Left lobe of liver (tissue), 2 donors: Measurements from ENCODE around the gene DYNC2I2. TPM values are rescaled to one million over a fixed set of nuclear protein-coding genes. Genes with fewer than 3 reads are reported as not detected.
"Not testable (repeated sequence)": the region's sequence is repeated elsewhere in the genome, so short reads cannot be mapped to it uniquely, and the experiment has no call there.

Experiments used
- ATAC-seq: fragments of 200-7000 bp; cut with Tn5 transposase; one replicate; pipeline ENCODE4 v1.9.1; 2020; ENCODE audit warnings: mild to moderate bottlenecking, moderate library complexity
- DNase-seq: peaks from one replicate; pipeline ENCODE4 v3.0.0-alpha.2; 2020; ENCODE audit warnings: low spot score
- total RNA-seq: library from RNA; stranded (reverse); gene quantifications from one replicate; pipeline ENCODE4 v1.2.1, GENCODE V29; 2021
- donor health status: DM: no; HTN: no; CAD: no; lungs with moderate emphysema.
- donor health status: DM: no; HTN: yes; CAD: no.

The DYNC2I2 gene
- total RNA-seq, 1 donor from 2014 or later = 24.1 TPM

DNA sequence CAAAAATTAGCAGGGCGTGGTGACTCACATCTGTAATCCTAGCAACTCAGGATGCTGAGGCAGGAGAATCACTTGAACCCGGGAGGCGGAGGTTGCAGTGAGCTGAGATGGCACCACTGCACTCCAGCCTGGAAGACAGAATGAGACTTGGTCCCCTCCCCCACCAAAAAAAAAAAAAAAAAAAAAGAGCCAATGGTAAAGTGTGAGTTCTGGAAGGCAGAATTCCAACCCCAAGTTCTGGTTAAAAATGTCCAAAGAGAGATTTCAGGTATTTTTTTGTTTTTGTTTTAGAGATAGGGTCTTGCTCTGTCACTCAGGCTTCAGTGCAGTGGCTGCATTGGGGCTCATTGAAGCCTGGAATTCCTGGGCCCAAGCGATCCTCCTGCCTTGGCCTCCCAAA lies 30.8 kb upstream of the DYNC2I2 start:
- ATAC-seq = no peak
- DNase-seq = no peak

DNA sequence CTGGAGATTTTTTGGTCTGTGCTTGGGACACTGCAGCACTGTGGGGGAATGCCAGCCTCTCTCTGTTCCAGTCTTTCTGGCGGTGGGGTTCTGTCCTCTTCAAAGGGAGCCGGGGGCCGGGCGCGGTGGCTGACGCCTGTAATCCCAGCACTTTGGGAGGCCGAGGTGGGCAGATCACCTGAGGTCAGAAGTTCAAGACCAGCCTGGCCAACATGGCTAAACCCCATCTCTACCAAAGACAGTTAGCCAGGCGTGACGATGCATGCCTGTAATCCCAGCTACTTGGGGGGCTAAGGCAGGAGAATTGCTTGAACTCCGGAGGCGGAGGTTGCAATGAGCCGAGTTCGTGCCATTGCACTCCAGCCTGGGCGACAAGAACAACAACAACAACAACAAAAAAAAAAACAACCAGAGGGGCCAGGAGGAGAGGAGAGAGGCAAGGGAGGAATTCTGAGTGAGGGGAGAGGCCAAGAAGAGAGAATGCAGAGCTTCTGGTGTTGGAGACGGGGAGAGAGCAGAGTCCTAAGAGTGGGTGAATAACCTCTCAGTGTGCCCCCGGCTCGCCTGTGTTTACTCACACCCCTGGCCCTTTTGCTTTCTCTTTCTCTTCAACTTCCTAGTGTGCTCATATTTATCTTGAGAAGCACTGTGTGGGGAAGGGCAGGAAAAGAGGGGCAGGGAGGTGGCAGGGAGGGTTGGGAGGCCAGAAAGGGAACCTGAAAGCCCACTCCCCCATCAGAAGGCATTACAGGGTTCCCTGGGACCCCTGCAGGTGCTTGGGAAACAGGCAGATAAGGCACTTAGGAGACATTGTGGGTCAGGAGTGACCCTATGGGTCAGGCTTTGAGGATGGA lies 29.2 kb upstream of the DYNC2I2 start:
- ATAC-seq (no peak), DNase-seq (no peak)

GRCh38 chr9:128684325-128685199 lies 27.9 kb upstream of the DYNC2I2 start:
- DNase-seq (peak; percentile 87), ATAC-seq (peak; percentile 66)

DNA sequence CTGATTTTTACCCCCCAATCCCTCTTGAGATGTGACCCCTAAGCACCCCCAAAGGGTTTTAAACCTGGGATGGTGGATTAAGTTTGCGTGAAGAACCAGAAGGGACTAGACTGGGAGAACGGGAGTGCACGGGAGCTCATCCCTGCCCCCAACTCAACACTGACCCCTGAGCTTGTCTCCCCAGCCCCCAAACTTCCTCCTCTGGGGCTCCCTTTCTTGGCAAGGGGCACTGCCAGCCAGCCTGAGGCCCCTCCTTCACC lies 27.3 kb upstream of the DYNC2I2 start:
- DNase-seq = no peak
- ATAC-seq = peak; percentile 9

- ATAC-seq = peak; percentile 56
- peak; percentile 65 for DNase-seq
These were observed 26.9 kb upstream of the DYNC2I2 start for GRCh38 chr9:128683340-128684064.

GRCh38 chr9:128677794-128678193 lies 21.1 kb upstream of the DYNC2I2 start:
- ATAC-seq (peak; percentile 87), DNase-seq (no peak)

DNA sequence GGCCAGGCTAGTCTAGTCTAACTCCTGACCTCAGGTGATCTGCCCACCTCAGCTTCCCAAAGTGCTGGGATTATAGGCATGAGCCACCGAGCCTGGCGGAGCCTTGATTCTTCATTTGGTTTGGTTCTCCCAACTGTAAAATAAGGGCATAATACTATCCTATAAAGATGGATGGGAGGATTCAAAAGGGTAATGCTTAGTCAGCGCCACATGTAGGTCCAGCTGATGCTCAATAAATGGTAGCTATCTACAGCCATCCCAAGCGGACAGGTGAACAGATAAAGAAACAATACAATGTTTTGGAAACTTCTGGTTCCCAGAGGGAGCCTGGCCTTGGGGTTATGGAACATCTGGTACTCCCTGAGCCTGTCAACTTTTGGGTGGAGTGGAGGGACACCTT lies 18.7 kb upstream of the DYNC2I2 start:
- no peak for DNase-seq

GRCh38 chr9:128669786-128670185 lies 13.1 kb upstream of the DYNC2I2 start:
- no peak for ATAC-seq
- no peak for DNase-seq

More for the DNA sequence above, 18.7 kb upstream of the DYNC2I2 start:
- no peak for ATAC-seq

GRCh38 chr9:128666481-128666941 lies 9.9 kb upstream of the DYNC2I2 start:
- DNase-seq, ATAC-seq: not testable (repeated sequence)

GRCh38 chr9:128657796-128658195 lies 1.1 kb upstream of the DYNC2I2 start:
- ATAC-seq (no peak), DNase-seq (no peak)

DNA sequence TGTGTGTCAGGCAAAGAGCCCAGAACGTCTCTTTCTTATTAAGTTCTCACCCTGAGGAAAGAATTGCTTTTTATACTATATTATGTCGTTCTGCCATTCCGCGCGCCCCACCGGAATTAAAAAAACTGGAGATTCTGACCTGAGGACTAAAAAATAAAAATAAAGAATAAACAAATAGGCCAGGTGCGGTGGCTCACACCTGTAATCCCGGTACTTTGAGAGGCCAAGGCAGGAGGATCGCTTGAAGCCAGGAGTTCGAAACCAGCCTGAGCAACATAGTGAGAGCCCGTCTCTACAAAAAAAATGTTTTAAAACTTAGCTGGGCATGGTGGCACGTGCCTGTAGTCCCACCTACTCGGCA lies 677 bp upstream of the DYNC2I2 start:
- DNase-seq (no peak), ATAC-seq (no peak)

DNA sequence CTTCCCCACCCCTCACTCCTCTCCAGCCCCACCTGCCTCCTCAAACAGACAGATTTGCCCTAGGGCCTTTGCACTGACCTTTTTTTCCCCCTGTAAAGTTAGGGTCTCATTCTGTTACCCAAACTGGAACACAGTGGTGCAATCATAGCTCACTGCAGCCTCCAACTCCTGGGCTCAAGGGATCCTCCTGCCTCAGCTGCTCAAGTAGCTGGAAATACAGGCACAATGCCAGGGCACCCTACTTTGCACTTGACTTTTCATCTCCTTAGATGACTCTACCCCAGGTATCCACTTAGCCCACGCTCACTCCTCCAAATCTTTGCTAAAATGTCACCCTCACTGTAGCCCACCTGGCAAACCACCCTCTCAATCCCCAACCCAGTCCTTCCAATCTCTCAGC lies 2.2 kb downstream of the DYNC2I2 start:
- no peak for ATAC-seq
- no peak for DNase-seq

GRCh38 chr9:128653908-128654307 lies 2.7 kb downstream of the DYNC2I2 start:
- no peak for DNase-seq

DNA sequence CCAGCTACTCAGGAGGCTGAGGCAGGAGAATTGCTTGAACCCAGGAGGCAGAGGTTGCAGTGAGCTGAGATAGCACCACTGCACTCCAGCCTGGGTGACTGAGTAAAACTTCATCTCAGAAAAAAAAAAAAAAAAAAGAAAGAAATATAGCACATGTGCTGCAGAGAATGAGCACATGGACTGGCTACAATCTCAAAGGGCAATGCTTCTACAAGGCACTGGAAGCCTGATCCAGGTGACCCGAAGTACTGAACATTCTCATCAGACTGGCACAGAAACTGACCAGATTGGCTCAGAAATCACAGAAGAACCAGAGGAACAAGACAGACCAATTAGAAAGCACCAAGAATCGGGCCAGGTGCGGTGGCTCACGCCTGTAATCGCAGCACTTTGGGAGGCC lies 4.8 kb downstream of the DYNC2I2 start:
- no peak for ATAC-seq
- DNase-seq = no peak

More at GRCh38 chr9:128653908-128654307, 2.7 kb downstream of the DYNC2I2 start:
- no peak for ATAC-seq

GRCh38 chr9:128648206-128648605 lies 8.4 kb downstream of the DYNC2I2 start:
- ATAC-seq (peak; percentile 95), DNase-seq (peak; percentile 64)

GRCh38 chr9:128643519-128644300 lies 12.9 kb downstream of the DYNC2I2 start:
- ATAC-seq = no peak
- no peak for DNase-seq

- ATAC-seq = no peak
These were observed 13.9 kb downstream of the DYNC2I2 start for GRCh38 chr9:128642675-128643245.

GRCh38 chr9:128640603-128641002 lies 16.0 kb downstream of the DYNC2I2 start:
- DNase-seq = no peak
- ATAC-seq = no peak

More at GRCh38 chr9:128642675-128643245, 13.9 kb downstream of the DYNC2I2 start:
- DNase-seq = no peak

DNA sequence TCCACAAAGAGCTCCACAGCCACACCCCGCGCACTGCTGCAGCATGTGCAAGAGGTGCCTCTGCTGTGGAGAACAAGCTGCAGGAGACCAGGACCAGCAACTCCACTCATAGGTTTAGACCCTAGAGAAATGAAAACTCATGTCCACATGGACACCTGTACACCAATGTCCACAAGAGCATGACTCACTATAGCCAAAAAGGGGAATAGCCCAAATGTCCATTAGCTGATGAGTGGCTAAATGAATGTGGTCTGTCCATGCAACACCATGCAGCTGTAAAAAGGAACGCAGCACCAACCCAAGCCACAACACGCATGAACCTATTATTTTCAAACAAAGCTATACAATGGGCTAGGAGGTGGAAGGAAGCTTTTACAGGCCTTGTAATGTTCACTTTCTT lies 18.1 kb downstream of the DYNC2I2 start:
- no peak for ATAC-seq
- DNase-seq = no peak

GRCh38 chr9:128637656-128638055 lies 19.0 kb downstream of the DYNC2I2 start:
- ATAC-seq (no peak), DNase-seq (no peak)
